ENCODE measurements around the gene DCUN1D4. TPM values are rescaled to one million over a fixed set of nuclear protein-coding genes. Genes with fewer than 3 reads are reported as not detected.

The DCUN1D4 gene
- total RNA-seq, 1 experiment from 2014 or later: 34.3 TPM

GRCh38 chr4:51894059-51894645 lies 51.2 kb downstream of the DCUN1D4 start (continued):
- TF ChIP-seq ELF4 (CRISPR knock-in tag; IDR thresholded peaks at IDR 0.05; ENCODE audit: low read depth) (no peak), ZNF232 (CRISPR knock-in tag; IDR thresholded peaks at IDR 0.05) (no peak), ATF1 (CRISPR knock-in tag; IDR thresholded peaks at IDR 0.05) (no peak), ZNF138 (CRISPR knock-in tag; conservative IDR thresholded peaks at IDR 0.05) (no peak), FOXK1 (CRISPR knock-in tag; IDR thresholded peaks at IDR 0.05) (no peak), ZNF532 (CRISPR knock-in tag; IDR thresholded peaks at IDR 0.05; ENCODE audit: borderline replicate concordance) (no peak), CREM (CRISPR knock-in tag; IDR thresholded peaks at IDR 0.05) (no peak), TP53 (CRISPR knock-in tag; IDR thresholded peaks at IDR 0.05) (no peak), FOXP1 (CRISPR knock-in tag; IDR thresholded peaks at IDR 0.05; ENCODE audit: borderline replicate concordance) (no peak)
- TF ChIP-seq, protein P1, sequence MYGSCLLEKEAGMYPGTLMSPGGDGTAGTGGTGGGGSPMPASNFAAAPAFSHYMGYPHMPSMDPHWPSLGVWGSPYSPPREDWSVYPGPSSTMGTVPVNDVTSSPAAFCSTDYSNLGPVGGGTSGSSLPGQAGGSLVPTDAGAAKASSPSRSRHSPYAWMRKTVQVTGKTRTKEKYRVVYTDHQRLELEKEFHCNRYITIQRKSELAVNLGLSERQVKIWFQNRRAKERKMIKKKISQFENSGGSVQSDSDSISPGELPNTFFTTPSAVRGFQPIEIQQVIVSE (CRISPR knock-in tag; IDR thresholded peaks at IDR 0.05; ENCODE audit: borderline replicate concordance): no peak
- TF ChIP-seq, protein P2, sequence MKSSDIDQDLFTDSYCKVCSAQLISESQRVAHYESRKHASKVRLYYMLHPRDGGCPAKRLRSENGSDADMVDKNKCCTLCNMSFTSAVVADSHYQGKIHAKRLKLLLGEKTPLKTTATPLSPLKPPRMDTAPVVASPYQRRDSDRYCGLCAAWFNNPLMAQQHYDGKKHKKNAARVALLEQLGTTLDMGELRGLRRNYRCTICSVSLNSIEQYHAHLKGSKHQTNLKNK (CRISPR knock-in tag; IDR thresholded peaks at IDR 0.05): no peak
- TF ChIP-seq, protein P3, sequence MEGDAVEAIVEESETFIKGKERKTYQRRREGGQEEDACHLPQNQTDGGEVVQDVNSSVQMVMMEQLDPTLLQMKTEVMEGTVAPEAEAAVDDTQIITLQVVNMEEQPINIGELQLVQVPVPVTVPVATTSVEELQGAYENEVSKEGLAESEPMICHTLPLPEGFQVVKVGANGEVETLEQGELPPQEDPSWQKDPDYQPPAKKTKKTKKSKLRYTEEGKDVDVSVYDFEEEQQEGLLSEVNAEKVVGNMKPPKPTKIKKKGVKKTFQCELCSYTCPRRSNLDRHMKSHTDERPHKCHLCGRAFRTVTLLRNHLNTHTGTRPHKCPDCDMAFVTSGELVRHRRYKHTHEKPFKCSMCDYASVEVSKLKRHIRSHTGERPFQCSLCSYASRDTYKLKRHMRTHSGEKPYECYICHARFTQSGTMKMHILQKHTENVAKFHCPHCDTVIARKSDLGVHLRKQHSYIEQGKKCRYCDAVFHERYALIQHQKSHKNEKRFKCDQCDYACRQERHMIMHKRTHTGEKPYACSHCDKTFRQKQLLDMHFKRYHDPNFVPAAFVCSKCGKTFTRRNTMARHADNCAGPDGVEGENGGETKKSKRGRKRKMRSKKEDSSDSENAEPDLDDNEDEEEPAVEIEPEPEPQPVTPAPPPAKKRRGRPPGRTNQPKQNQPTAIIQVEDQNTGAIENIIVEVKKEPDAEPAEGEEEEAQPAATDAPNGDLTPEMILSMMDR (IDR thresholded peaks at IDR 0.05): no peak

- Mint-ChIP-seq H3K27ac (peak overlapping the region; percentile 81; the same call in 1 of the 2 replicates), H3K4me1 (peaks cover 6% of the 10 kb centered on the region), H3K36me3 (peaks cover 18% of the 10 kb centered on the region), H3K9me3 (no peaks in the 10 kb centered on the region), H3K4me3 (no peak overlapping the region), H3K27me3 (ENCODE audit: low read depth) (no peaks in the 10 kb centered on the region)
- ATAC-seq (peak; percentile 27; the same call in 1 of the 2 replicates), DNase-seq (ENCODE audit: low spot score) (no peak)
- ChIA-PET POLR2A (no interaction called here), CTCF (interaction anchor here (0.6 to 1.1 kb wide), 16 partner anchors 9 to 1039 kb away, joined by 3 to 10 read pairs (median 5); partner anchors contain the start of gene DCUN1D4)
- no peak for TF ChIP-seq MLX (CRISPR knock-in tag; IDR thresholded peaks at IDR 0.05)
- no peak for TF ChIP-seq ZNF219 (CRISPR knock-in tag; IDR thresholded peaks at IDR 0.05; ENCODE audit: borderline replicate concordance)
- no peak for TF ChIP-seq ATF3 (CRISPR knock-in tag; conservative IDR thresholded peaks at IDR 0.05)
- TF ChIP-seq GABPB1 (CRISPR knock-in tag; IDR thresholded peaks at IDR 0.05): no peak
These were observed 52.2 kb downstream of the DCUN1D4 start for GRCh38 chr4:51895158-51895557.

All from WTC11 (cell line).